GM12878 (cell line): ENCODE data around the gene DQX1.

Experiments used
- BHLHE40 ChIP-seq, 2 experiments: fragments of 450-650 bp in 1 of 2; IDR thresholded peaks; 2 replicates each; pipeline ENCODE4 v1.6.1; 2011 to 2017; ENCODE audit warnings: low read depth in 2 of 2, borderline replicate concordance in 1 of 2, improper control_type of control experiment in 1 of 2, low read length in 1 of 2, mild to moderate bottlenecking in 1 of 2
- CHD2 ChIP-seq: IDR thresholded peaks from 2 replicates; pipeline ENCODE4 v1.6.1; 2011; ENCODE audit warnings: low read depth, low read length, improper control_type of control experiment, borderline replicate concordance
- CTCF ChIP-seq, 3 experiments: IDR thresholded peaks in 2 of 3; conservative IDR thresholded peaks in 1 of 3; 2 replicates each; pipeline ENCODE4 v1.5.1; 2011; ENCODE audit warnings: low read depth in 3 of 3, low read length in 3 of 3, mild to moderate bottlenecking in 3 of 3, control low read depth in 2 of 3, moderate library complexity in 2 of 3, inconsistent platforms in 1 of 3, mixed read lengths in 1 of 3; ENCODE audit not compliant: control insufficient read depth in 2 of 3, insufficient read depth in 1 of 3; ENCODE audit errors: extremely low read depth in 1 of 3
- E4F1 ChIP-seq: fragments of 450-650 bp; IDR thresholded peaks from 2 replicates; pipeline ENCODE4 v1.6.1; 2018; ENCODE audit warnings: borderline replicate concordance, mild to moderate bottlenecking; ENCODE audit not compliant: partially characterized antibody
- FOS ChIP-seq: IDR thresholded peaks from 3 replicates; pipeline ENCODE4 v1.6.1; 2011; ENCODE audit warnings: borderline replicate concordance; ENCODE audit not compliant: insufficient read length; ENCODE audit errors: extremely low read depth
- MAX ChIP-seq: IDR thresholded peaks from 2 replicates; pipeline ENCODE4 v1.6.1; 2012; ENCODE audit warnings: low read depth, low read length, improper control_type of control experiment
- MXI1 ChIP-seq: fragments of 150-350 bp; IDR thresholded peaks from 2 replicates; pipeline ENCODE4 v1.6.1; 2011; ENCODE audit warnings: low read depth, mild to moderate bottlenecking, inconsistent platforms, low read length, improper control_type of control experiment
- PAX5 ChIP-seq: IDR thresholded peaks from 2 replicates; pipeline ENCODE4 v1.6.1; 2011; ENCODE audit warnings: low read depth, low read length, borderline replicate concordance
- POLR2A ChIP-seq: IDR thresholded peaks from 2 replicates; pipeline ENCODE4 v1.6.1; 2011; ENCODE audit warnings: low read depth, mild to moderate bottlenecking, low read length
- SUPT20H ChIP-seq: IDR thresholded peaks from 2 replicates; pipeline ENCODE4 v1.6.1; 2011; ENCODE audit warnings: low read depth, mild to moderate bottlenecking, low read length, moderate library complexity, borderline replicate concordance; ENCODE audit not compliant: control insufficient read depth
- TARDBP ChIP-seq: IDR thresholded peaks from 2 replicates; pipeline ENCODE4 v1.6.1; 2016; ENCODE audit warnings: borderline replicate concordance
- TCF12 ChIP-seq: IDR thresholded peaks from 2 replicates; pipeline ENCODE4 v1.6.1; 2011; ENCODE audit warnings: low read depth, mild to moderate bottlenecking, low read length

- TF ChIP-seq MAX (no peak), CTCF (IDR thresholded peaks at IDR 0.05 in 2 of 3, conservative IDR thresholded peaks at IDR 0.05 in 1 of 3; ENCODE audit: control insufficient read depth in 2 of 3, extremely low read depth in 1 of 3, insufficient read depth in 1 of 3, low read depth in 3 of 3, low read length in 3 of 3) (no peak), POLR2A (no peak), SUPT20H (no peak), TCF12 (no peak), CHD2 (no peak), BHLHE40 (IDR thresholded peaks at IDR 0.05; ENCODE audit: borderline replicate concordance in 1 of 2, low read depth in 2 of 2, low read length in 1 of 2) (no peak), MXI1 (no peak), FOS (no peak), E4F1 (no peak), PAX5 (no peak), TARDBP (no peak)
Measured at GRCh38 chr2:74540291-74540690, 14.3 kb upstream of the DQX1 start.
